WTC11 (cell line): ENCODE data around the gene ADRA2C. TPM values are rescaled to one million over a fixed set of nuclear protein-coding genes. Genes with fewer than 3 reads are reported as not detected.
A peak's percentile ranks its signal among the peaks of the same experiment; 100 is the strongest.

Source experiments
- ATAC-seq: fragments of 200-7000 bp; cut with Tn5 transposase; 2 replicates; pipeline ENCODE4 v1.10.0; 2021; ENCODE audit warnings: mild to moderate bottlenecking, moderate library complexity
- CTCF ChIA-PET: fragments of 300-600 bp; sonication (Branson Sonifier 250); formaldehyde crosslinking; loops from one replicate; lab custom pipeline; 2021; ENCODE audit warnings: antibody characterized with exemption; lab: Charles Lee
- POLR2A ChIA-PET: fragments of 350-600 bp; sonication (Branson Sonifier 250); formaldehyde crosslinking; loops from one replicate; lab custom pipeline; 2021; ENCODE audit warnings: antibody characterized with exemption; lab: Charles Lee
- DNase-seq: peaks from one replicate; pipeline ENCODE4 v3.0.0; 2021; ENCODE audit warnings: low spot score
- H3K27ac Mint-ChIP-seq: 2 replicates; pipeline ENCODE4 v1.8.0; 2021; ENCODE audit warnings: mixed read lengths
- H3K27me3 Mint-ChIP-seq: 2 replicates; pipeline ENCODE4 v1.8.0; 2021; ENCODE audit warnings: low read depth, mild to moderate bottlenecking, moderate library complexity, mixed read lengths
- H3K36me3 Mint-ChIP-seq: 2 replicates; pipeline ENCODE4 v1.8.0; 2021; ENCODE audit warnings: mixed read lengths
- H3K4me1 Mint-ChIP-seq: 2 replicates; pipeline ENCODE4 v1.8.0; 2022; ENCODE audit warnings: mixed read lengths
- H3K4me3 Mint-ChIP-seq: 2 replicates; pipeline ENCODE4 v1.8.0; 2021; ENCODE audit warnings: mild to moderate bottlenecking, moderate library complexity, mixed read lengths
- H3K9me3 Mint-ChIP-seq: 2 replicates; pipeline ENCODE4 v1.8.0; 2021; ENCODE audit warnings: mixed read lengths
- ATF1 ChIP-seq: sonication (generic); formaldehyde crosslinking; IDR thresholded peaks from 2 replicates; pipeline ENCODE4 v1.8.1; 2023; ENCODE audit warnings: mild to moderate bottlenecking, moderate library complexity, missing genetic modification reagents
- E2F1 ChIP-seq: sonication (generic); formaldehyde crosslinking; IDR thresholded peaks from 2 replicates; pipeline ENCODE4 v1.8.0; 2022; ENCODE audit warnings: mild to moderate bottlenecking, missing genetic modification reagents
- E2F5 ChIP-seq: sonication (generic); formaldehyde crosslinking; IDR thresholded peaks from 2 replicates; pipeline ENCODE4 v1.8.1; 2022; ENCODE audit warnings: mild to moderate bottlenecking, moderate library complexity, missing genetic modification reagents
- GABPB1 ChIP-seq: sonication (generic); formaldehyde crosslinking; IDR thresholded peaks from 2 replicates; pipeline ENCODE4 v1.8.1; 2023; ENCODE audit warnings: mild to moderate bottlenecking, missing genetic modification reagents
- GRHL2 ChIP-seq: fragments of 250-450 bp; sonication (Bioruptor Pico); IDR thresholded peaks from 2 replicates; pipeline ENCODE4 v1.8.0; 2022; ENCODE audit warnings: mild to moderate bottlenecking, moderate library complexity; ENCODE audit not compliant: insufficient replicate concordance, severe bottlenecking
- HMGXB4 ChIP-seq: sonication (generic); formaldehyde crosslinking; IDR thresholded peaks from 2 replicates; pipeline ENCODE4 v1.8.1; 2023; ENCODE audit warnings: mild to moderate bottlenecking, moderate library complexity, missing genetic modification reagents
- NR2C2 ChIP-seq: sonication (generic); formaldehyde crosslinking; IDR thresholded peaks from 2 replicates; pipeline ENCODE4 v1.8.0; 2022; ENCODE audit warnings: mild to moderate bottlenecking, missing genetic modification reagents
- PREB ChIP-seq: sonication (generic); formaldehyde crosslinking; IDR thresholded peaks from 2 replicates; pipeline ENCODE4 v1.8.1; 2022; ENCODE audit warnings: mild to moderate bottlenecking, missing genetic modification reagents, moderate library complexity, borderline replicate concordance
- USF1 ChIP-seq: sonication (generic); formaldehyde crosslinking; IDR thresholded peaks from 2 replicates; pipeline ENCODE4 v1.8.0; 2022; ENCODE audit warnings: mild to moderate bottlenecking, missing genetic modification reagents
- ZNF121 ChIP-seq: sonication (generic); formaldehyde crosslinking; IDR thresholded peaks from 2 replicates; pipeline ENCODE4 v1.8.0; 2023; ENCODE audit warnings: missing genetic modification reagents
- ZNF138 ChIP-seq: sonication (generic); formaldehyde crosslinking; conservative IDR thresholded peaks from 2 replicates; pipeline ENCODE4 v1.8.1; 2022; ENCODE audit warnings: mild to moderate bottlenecking, moderate library complexity, missing genetic modification reagents
- ZNF219 ChIP-seq: sonication (generic); formaldehyde crosslinking; IDR thresholded peaks from 2 replicates; pipeline ENCODE4 v1.8.0; 2023; ENCODE audit warnings: missing genetic modification reagents, mild to moderate bottlenecking, borderline replicate concordance
- ZNF232 ChIP-seq: sonication (generic); formaldehyde crosslinking; IDR thresholded peaks from 2 replicates; pipeline ENCODE4 v1.8.0; 2022; ENCODE audit warnings: mild to moderate bottlenecking, missing genetic modification reagents
- ZNF263 ChIP-seq: sonication (generic); formaldehyde crosslinking; IDR thresholded peaks from 2 replicates; pipeline ENCODE4 v1.8.1; 2022; ENCODE audit warnings: low read depth, mild to moderate bottlenecking, moderate library complexity, missing genetic modification reagents
- ZNF396 ChIP-seq: fragments of 250-450 bp; sonication (Bioruptor Pico); IDR thresholded peaks from 2 replicates; pipeline ENCODE4 v1.8.0; 2021; ENCODE audit warnings: mild to moderate bottlenecking, moderate library complexity, borderline replicate concordance
- ZNF416 ChIP-seq: fragments of 250-450 bp; sonication (Bioruptor Pico); IDR thresholded peaks from 2 replicates; pipeline ENCODE4 v1.9.0; 2021; ENCODE audit warnings: mild to moderate bottlenecking, inconsistent platforms
- ZNF425 ChIP-seq: fragments of 250-450 bp; sonication (Bioruptor Pico); conservative IDR thresholded peaks from 2 replicates; pipeline ENCODE4 v1.9.0; 2021; ENCODE audit warnings: mild to moderate bottlenecking
- ZSCAN18 ChIP-seq: fragments of 250-450 bp; sonication (Bioruptor Pico); IDR thresholded peaks from 2 replicates; pipeline ENCODE4 v2.1.2; 2022; ENCODE audit warnings: mild to moderate bottlenecking, moderate library complexity
- total RNA-seq: library from RNA; stranded (reverse); gene quantifications from 3 replicates; pipeline ENCODE4 v1.2.3, GENCODE V29; 2021

Gene ADRA2C
- total RNA-seq, 1 experiment from 2014 or later: 21.8 TPM

GRCh38 chr4:3756343-3757059, 9.7 kb upstream of the ADRA2C start (continued):
- 0 out of 2 replicates have a peak, but pooled peaks have one; percentile 16 for TF ChIP-seq HMGXB4
- no peak for TF ChIP-seq PREB (CRISPR knock-in tag)
- no peak for TF ChIP-seq ZNF138 (CRISPR knock-in tag)
- TF ChIP-seq E2F1: no peak
- TF ChIP-seq USF1 (CRISPR knock-in tag): peak; percentile 97
- TF ChIP-seq GABPB1 (CRISPR knock-in tag): no peak
- TF ChIP-seq ZNF219 (CRISPR knock-in tag): no peak
- TF ChIP-seq, all 79 proteins: peak for 4

GRCh38 chr4:3759236-3759635, 6.9 kb upstream of the ADRA2C start:
- DNase-seq: no peak
- no peak for ATAC-seq
- POLR2A ChIA-PET: no interaction called here
- H3K27ac Mint-ChIP-seq: no peak overlapping the region
- H3K4me3 Mint-ChIP-seq: no peak overlapping the region
- peaks cover 14% of the 10 kb centered on the region for H3K36me3 Mint-ChIP-seq
- no peak for TF ChIP-seq ZNF425 (CRISPR knock-in tag)
- no peak for TF ChIP-seq NR2C2 (CRISPR knock-in tag)
- TF ChIP-seq ZNF263 (CRISPR knock-in tag): no peak
- TF ChIP-seq ZNF232: no peak
- no peak for TF ChIP-seq ZNF396 (CRISPR knock-in tag)
- no peak for TF ChIP-seq ZNF121
- TF ChIP-seq GRHL2: no peak
- no peak for TF ChIP-seq E2F1
- no peak for TF ChIP-seq ZSCAN18 (CRISPR knock-in tag)
- TF ChIP-seq ATF1: no peak
- TF ChIP-seq ZNF416 (CRISPR knock-in tag): no peak
- TF ChIP-seq E2F5: no peak
- TF ChIP-seq, all 79 proteins: peak for 0
- H3K9me3 Mint-ChIP-seq: peaks cover 26% of the 10 kb centered on the region
- H3K4me1 Mint-ChIP-seq: peaks cover 11% of the 10 kb centered on the region
- peaks cover 15% of the 10 kb centered on the region for H3K27me3 Mint-ChIP-seq
- CTCF ChIA-PET: interaction anchor here (1.1 to 3.3 kb wide), 3 partner anchors 12 to 122 kb away, joined by 3 to 14 read pairs (median 3); no protein-coding TSS in a partner anchor
